H9 (cell line): ENCODE results near the gene MCF2L2. TPM values are rescaled to one million over a fixed set of nuclear protein-coding genes. Genes with fewer than 3 reads are reported as not detected.

Experiments used
- DNase-seq: peaks from one replicate; pipeline ENCODE4 v3.0.0-alpha.2; 2017
- H2AFZ ChIP-seq: one replicate; pipeline ENCODE4 v1.6.1; 2013; ENCODE audit warnings: mild to moderate bottlenecking, low read length, control low read depth, moderate library complexity
- H2AK5ac ChIP-seq: 2 replicates; pipeline ENCODE4 v1.6.1; 2013; ENCODE audit warnings: low read length, control low read depth, mixed read lengths; ENCODE audit not compliant: insufficient read length
- H2BK120ac ChIP-seq: one replicate; pipeline ENCODE4 v1.6.1; 2013; ENCODE audit warnings: low read depth, mild to moderate bottlenecking, low read length, control low read depth, inconsistent platforms; ENCODE audit not compliant: poor library complexity, severe bottlenecking
- H2BK12ac ChIP-seq: 2 replicates; pipeline ENCODE4 v1.6.1; 2013; ENCODE audit warnings: low read length, control low read depth, mixed read lengths, low read depth; ENCODE audit not compliant: insufficient read length
- H2BK15ac ChIP-seq: 2 replicates; pipeline ENCODE4 v1.6.1; 2013; ENCODE audit warnings: low read depth, low read length, control low read depth
- H2BK20ac ChIP-seq: one replicate; pipeline ENCODE4 v1.6.1; 2013; ENCODE audit warnings: low read depth, mild to moderate bottlenecking, low read length, control low read depth, inconsistent platforms; ENCODE audit not compliant: poor library complexity, severe bottlenecking
- H2BK5ac ChIP-seq: 2 replicates; pipeline ENCODE4 v1.6.1; 2013; ENCODE audit warnings: low read length, control low read depth, mixed read lengths; ENCODE audit not compliant: insufficient read length
- H3K14ac ChIP-seq: 2 replicates; pipeline ENCODE4 v1.6.1; 2013; ENCODE audit warnings: low read length, control low read depth; ENCODE audit not compliant: insufficient read depth
- H3K18ac ChIP-seq: 2 replicates; pipeline ENCODE4 v1.6.1; 2013; ENCODE audit warnings: low read depth, mild to moderate bottlenecking, mixed read lengths, low read length, control low read depth; ENCODE audit not compliant: insufficient read length
- H3K23ac ChIP-seq: 2 replicates; pipeline ENCODE4 v1.6.1; 2013; ENCODE audit warnings: low read length, control low read depth, mixed read lengths, low read depth; ENCODE audit not compliant: insufficient read length
- H3K23me2 ChIP-seq: 2 replicates; pipeline ENCODE4 v1.6.1; 2013; ENCODE audit warnings: low read depth, mild to moderate bottlenecking, mixed read lengths, low read length, control low read depth; ENCODE audit not compliant: insufficient read length, poor library complexity, severe bottlenecking
- H3K27ac ChIP-seq: 2 replicates; pipeline ENCODE4 v1.5.1; 2013; ENCODE audit warnings: low read length, control low read depth, mixed read lengths, low read depth; ENCODE audit not compliant: insufficient read length
- H3K27me3 ChIP-seq: 2 replicates; pipeline ENCODE4 v1.6.1; 2013; ENCODE audit warnings: low read length, control low read depth, inconsistent platforms; ENCODE audit not compliant: insufficient read depth
- H3K4ac ChIP-seq: 2 replicates; pipeline ENCODE4 v1.6.1; 2013; ENCODE audit warnings: low read depth, mild to moderate bottlenecking, control low read depth, inconsistent platforms, low read length, moderate library complexity
- H3K4me1 ChIP-seq: 2 replicates; pipeline ENCODE4 v1.6.1; 2013; ENCODE audit warnings: low read length, control low read depth, inconsistent platforms; ENCODE audit not compliant: insufficient read depth
- H3K4me2 ChIP-seq: 2 replicates; pipeline ENCODE4 v1.6.1; 2013; ENCODE audit warnings: low read length, control low read depth, mixed read lengths; ENCODE audit not compliant: insufficient read length, insufficient read depth
- H3K56ac ChIP-seq: 2 replicates; pipeline ENCODE4 v1.6.1; 2013; ENCODE audit warnings: low read depth, mild to moderate bottlenecking, mixed read lengths, low read length, control low read depth; ENCODE audit not compliant: insufficient read length
- H3K79me1 ChIP-seq: 2 replicates; pipeline ENCODE4 v1.6.1; 2013; ENCODE audit warnings: low read depth, mild to moderate bottlenecking, moderate library complexity, low read length, control low read depth, inconsistent platforms; ENCODE audit not compliant: insufficient read depth, poor library complexity, severe bottlenecking
- H3K79me2 ChIP-seq: 2 replicates; pipeline ENCODE4 v1.6.1; 2013; ENCODE audit warnings: low read length, control low read depth, inconsistent platforms; ENCODE audit not compliant: insufficient read depth
- H3K9ac ChIP-seq: 2 replicates; pipeline ENCODE4 v1.6.1; 2013; ENCODE audit warnings: low read length, control low read depth, mixed read lengths; ENCODE audit not compliant: insufficient read length; ENCODE audit errors: extremely low read depth
- H3K9me3 ChIP-seq: one replicate; pipeline ENCODE4 v1.6.1; 2013; ENCODE audit warnings: low read depth, low read length, inconsistent platforms; ENCODE audit not compliant: control insufficient read depth
- H3T11ph ChIP-seq: one replicate; pipeline ENCODE4 v1.6.1; 2013; ENCODE audit warnings: mild to moderate bottlenecking, low read length, control low read depth, inconsistent platforms
- H4K20me1 ChIP-seq: one replicate; pipeline ENCODE4 v1.6.1; 2013; ENCODE audit not compliant: control insufficient read depth, insufficient read length, insufficient read depth
- H4K5ac ChIP-seq: 2 replicates; pipeline ENCODE4 v1.6.1; 2013; ENCODE audit warnings: low read depth, mild to moderate bottlenecking, mixed read lengths, low read length, control low read depth; ENCODE audit not compliant: insufficient read length
- H4K8ac ChIP-seq: replicated peaks from 2 replicates; pipeline ENCODE4 v1.6.1; 2013; ENCODE audit warnings: low read length, control low read depth, mixed read lengths, low read depth; ENCODE audit not compliant: insufficient read length
- H4K91ac ChIP-seq: 2 replicates; pipeline ENCODE4 v1.6.1; 2013; ENCODE audit warnings: low read depth, mild to moderate bottlenecking, moderate library complexity, mixed read lengths, low read length, control low read depth; ENCODE audit not compliant: insufficient read length
- H3K27ac Mint-ChIP-seq, 3 experiments: 2 replicates in 2 of 3; 3 replicates in 1 of 3; pipeline ENCODE4 v1.8.0; 2020 to 2021; ENCODE audit warnings: mixed read lengths in 3 of 3, mild to moderate bottlenecking in 1 of 3, moderate library complexity in 1 of 3
- H3K27me3 Mint-ChIP-seq: 2 replicates; pipeline ENCODE4 v1.8.0; 2021; ENCODE audit warnings: low read depth, mild to moderate bottlenecking, moderate library complexity, mixed read lengths
- H3K36me3 Mint-ChIP-seq, 3 experiments: 2 replicates in 2 of 3; 3 replicates in 1 of 3; pipeline ENCODE4 v1.8.0; 2020 to 2021; ENCODE audit warnings: low read depth in 3 of 3, mixed read lengths in 3 of 3; ENCODE audit not compliant: insufficient read depth in 1 of 3
- H3K4me1 Mint-ChIP-seq, 2 experiments: 2 replicates each; pipeline ENCODE4 v1.8.0; 2020; ENCODE audit warnings: mixed read lengths in 2 of 2
- H3K4me3 Mint-ChIP-seq, 2 experiments: 2 replicates in 1 of 2; 3 replicates in 1 of 2; pipeline ENCODE4 v1.8.0; 2020 to 2021; ENCODE audit warnings: mild to moderate bottlenecking in 2 of 2, mixed read lengths in 2 of 2, moderate library complexity in 1 of 2
- H3K9me3 Mint-ChIP-seq, 2 experiments: 2 replicates in 1 of 2; 3 replicates in 1 of 2; pipeline ENCODE4 v1.8.0; 2020; ENCODE audit warnings: mild to moderate bottlenecking in 2 of 2, mixed read lengths in 2 of 2, moderate library complexity in 1 of 2
- WGBS: extraction: QIAGEN DNeasy Blood & Tissue Kit; methylation state at CpG from one replicate; pipeline ENCODE4 v1.1.7; 2013; ENCODE audit warnings: missing lambda C conversion rate, low lambda C conversion rate, mixed read lengths; ENCODE audit not compliant: insufficient read length; ENCODE audit errors: extremely low coverage; 5-methylcytosine and 5-hydroxymethylcytosine counted together
- total RNA-seq: library from RNA; stranded (reverse); gene quantifications from 2 replicates; pipeline ENCODE4 v1.2.1, GENCODE V29; 2021
- TF ChIP-seq, protein P1 (sequence below): fragments of 200-600 bp; sonication (generic); conservative IDR thresholded peaks from 3 replicates; pipeline ENCODE4 v1.8.0; 2021; ENCODE audit warnings: antibody characterized with exemption, mild to moderate bottlenecking

The MCF2L2 gene
- total RNA-seq, 1 experiment from 2014 or later, result 6.4 TPM

DNA sequence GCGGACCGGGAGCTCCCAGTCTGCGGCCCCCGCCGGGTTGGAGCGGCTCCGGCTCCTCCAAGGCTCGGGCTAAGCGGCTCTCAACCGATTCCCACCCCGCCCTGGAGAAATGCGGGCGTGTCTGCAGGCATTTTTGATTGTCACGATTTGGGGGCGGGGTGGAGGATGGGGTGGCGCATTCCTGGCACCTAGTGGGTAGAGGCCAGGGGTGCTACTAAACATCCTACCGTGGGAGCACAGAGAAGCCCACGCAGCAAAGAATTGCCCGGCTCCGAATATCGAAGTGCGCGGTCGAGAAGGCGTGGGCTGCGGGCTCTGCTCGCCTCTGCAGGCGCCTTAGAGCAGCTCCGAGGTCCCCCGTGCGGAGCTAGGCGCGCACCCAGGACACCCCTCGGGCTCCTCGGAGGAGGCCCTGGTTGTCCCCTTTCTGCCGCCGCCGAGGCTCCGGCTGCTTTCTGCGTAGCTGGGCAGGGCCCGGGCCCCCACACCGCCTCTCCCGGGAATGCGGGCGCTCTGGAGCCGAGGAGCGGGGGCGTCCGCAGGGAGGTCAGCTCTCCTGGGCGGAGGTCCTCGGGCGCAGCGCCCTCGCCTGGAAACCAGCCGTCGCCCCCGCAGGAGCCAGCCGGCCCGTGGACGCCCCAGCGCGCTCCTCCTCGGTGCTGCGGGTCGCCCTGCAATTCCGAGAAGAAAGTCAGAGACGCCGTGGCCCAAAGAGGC lies 249.4 kb downstream of the MCF2L2 start:
- Histone ChIP-seq H3K9me3 (no peaks in the 10 kb centered on the region), H4K91ac (no peak overlapping the region), H2AFZ (no peak overlapping the region), H2BK5ac (no peak overlapping the region), H3K4ac (no peak overlapping the region), H3K56ac (no peak overlapping the region), H2BK120ac (no peak overlapping the region), H3K18ac (no peak overlapping the region), H3K27ac (no peak overlapping the region), H2BK12ac (no peak overlapping the region), H2BK15ac (no peak overlapping the region), H2AK5ac (no peak overlapping the region), H2BK20ac (no peak overlapping the region), H3K23me2 (peaks cover 11% of the 10 kb centered on the region), H3T11ph (no peak overlapping the region), H4K5ac (no peak overlapping the region), H4K8ac (no peak overlapping the region), H3K9ac (no peak overlapping the region), H3K79me2 (no peaks in the 10 kb centered on the region), H3K4me2 (peak overlapping the region; percentile 56), H3K79me1 (no peaks in the 10 kb centered on the region), H3K4me1 (no peaks in the 10 kb centered on the region), H3K14ac (no peak overlapping the region), H3K23ac (no peak overlapping the region), H4K20me1 (no peaks in the 10 kb centered on the region), H3K27me3 (peaks cover 6% of the 10 kb centered on the region; the same call in 1 of the 2 replicates)
- Mint-ChIP-seq H3K27ac (no peak overlapping the region), H3K27me3 (peaks cover 65% of the 10 kb centered on the region), H3K9me3 (no peaks in the 10 kb centered on the region; a peak in 1 of 5 replicates), H3K36me3 (no peaks in the 10 kb centered on the region), H3K4me1 (peaks cover 10 to 24% of the 10 kb centered on the region in 2 experiments), H3K4me3 (peak overlapping the region; percentile 63 to 83)
- DNase-seq, result peak; percentile 72
- WGBS, result no CpG with 5 or more reads among the region's 68 CpGs
- TF ChIP-seq, protein P1, sequence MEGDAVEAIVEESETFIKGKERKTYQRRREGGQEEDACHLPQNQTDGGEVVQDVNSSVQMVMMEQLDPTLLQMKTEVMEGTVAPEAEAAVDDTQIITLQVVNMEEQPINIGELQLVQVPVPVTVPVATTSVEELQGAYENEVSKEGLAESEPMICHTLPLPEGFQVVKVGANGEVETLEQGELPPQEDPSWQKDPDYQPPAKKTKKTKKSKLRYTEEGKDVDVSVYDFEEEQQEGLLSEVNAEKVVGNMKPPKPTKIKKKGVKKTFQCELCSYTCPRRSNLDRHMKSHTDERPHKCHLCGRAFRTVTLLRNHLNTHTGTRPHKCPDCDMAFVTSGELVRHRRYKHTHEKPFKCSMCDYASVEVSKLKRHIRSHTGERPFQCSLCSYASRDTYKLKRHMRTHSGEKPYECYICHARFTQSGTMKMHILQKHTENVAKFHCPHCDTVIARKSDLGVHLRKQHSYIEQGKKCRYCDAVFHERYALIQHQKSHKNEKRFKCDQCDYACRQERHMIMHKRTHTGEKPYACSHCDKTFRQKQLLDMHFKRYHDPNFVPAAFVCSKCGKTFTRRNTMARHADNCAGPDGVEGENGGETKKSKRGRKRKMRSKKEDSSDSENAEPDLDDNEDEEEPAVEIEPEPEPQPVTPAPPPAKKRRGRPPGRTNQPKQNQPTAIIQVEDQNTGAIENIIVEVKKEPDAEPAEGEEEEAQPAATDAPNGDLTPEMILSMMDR, result peak; percentile 52
